HEK293 (cell line): ENCODE data around the gene GPR4.

Experiments used
- CTCF ChIA-PET: fragments of 350-600 bp; formaldehyde crosslinking; extraction: SDS; loops from one replicate; lab custom pipeline; 2021; ENCODE audit warnings: antibody characterized with exemption; lab: Yijun Ruan, JAX
- POLR2A ChIA-PET: fragments of 300-600 bp; formaldehyde crosslinking; extraction: SDS; loops from one replicate; lab custom pipeline; 2020; ENCODE audit warnings: antibody characterized with exemption, inconsistent platforms; lab: Yijun Ruan, JAX
- H3K27ac ChIP-seq: fragments of 200-500 bp; sonication (Bioruptor generic); 2 replicates; pipeline ENCODE4 v1.5.1; 2014; ENCODE audit warnings: low read depth, low read length, control low read depth, inconsistent platforms; ENCODE audit errors: extremely low read depth
- H3K36me3 ChIP-seq, 2 experiments: fragments of 200-500 bp in 1 of 2; sonication (Bioruptor generic) in 1 of 2; 1 replicate in 1 of 2; 2 replicates in 1 of 2; pipeline ENCODE4 v1.5.1; 2014 to 2017; ENCODE audit warnings: inconsistent platforms in 2 of 2, low read length in 2 of 2; ENCODE audit not compliant: control insufficient read depth in 2 of 2, insufficient read depth in 1 of 2
- H3K4me1 ChIP-seq: fragments of 200-500 bp; sonication (Bioruptor generic); 2 replicates; pipeline ENCODE4 v1.5.1; 2014; ENCODE audit warnings: mild to moderate bottlenecking, low read length, inconsistent platforms; ENCODE audit not compliant: control insufficient read depth, insufficient read depth
- H3K4me3 ChIP-seq: 2 replicates; pipeline ENCODE4 v1.5.1; 2011; ENCODE audit warnings: low read depth, mild to moderate bottlenecking, control low read depth, low read length, moderate library complexity
- H3K9me3 ChIP-seq: fragments of 200-500 bp; sonication (Bioruptor generic); 2 replicates; pipeline ENCODE4 v1.5.1; 2014; ENCODE audit warnings: low read depth, low read length, inconsistent platforms; ENCODE audit not compliant: control insufficient read depth, insufficient read depth
- KLF17 ChIP-seq: fragments of 450-650 bp; formaldehyde crosslinking; IDR thresholded peaks from 2 replicates; pipeline ENCODE4 v1.5.1; 2016; ENCODE audit warnings: missing biosample characterization, missing genetic modification characterization
- KLF7 ChIP-seq: fragments of 450-650 bp; formaldehyde crosslinking; IDR thresholded peaks from 2 replicates; pipeline ENCODE4 v1.5.1; 2016; ENCODE audit warnings: missing biosample characterization, missing genetic modification characterization, borderline replicate concordance
- REPIN1 ChIP-seq: fragments of 450-650 bp; formaldehyde crosslinking; IDR thresholded peaks from 2 replicates; pipeline ENCODE4 v1.5.1; 2017; ENCODE audit warnings: missing biosample characterization, missing genetic modification characterization, low read depth
- SETDB1 ChIP-seq: IDR thresholded peaks from one replicate; pipeline ENCODE4 v1.6.1; 2017; ENCODE audit warnings: mild to moderate bottlenecking, low read length, moderate library complexity, mixed read lengths; ENCODE audit not compliant: insufficient read length
- SP3 ChIP-seq: fragments of 450-650 bp; formaldehyde crosslinking; IDR thresholded peaks from 2 replicates; pipeline ENCODE4 v1.5.1; 2016; ENCODE audit warnings: missing biosample characterization, missing genetic modification characterization
- TCF7L2 ChIP-seq: IDR thresholded peaks from 2 replicates; pipeline ENCODE4 v1.6.1; 2011; ENCODE audit warnings: low read depth, mild to moderate bottlenecking, inconsistent platforms, low read length, moderate library complexity, borderline replicate concordance
- ZNF335 ChIP-seq: fragments of 450-650 bp; formaldehyde crosslinking; conservative IDR thresholded peaks from 2 replicates; pipeline ENCODE4 v1.5.1; 2016; ENCODE audit warnings: missing biosample characterization, missing genetic modification characterization
- ZNF362 ChIP-seq: fragments of 450-650 bp; formaldehyde crosslinking; IDR thresholded peaks from 2 replicates; pipeline ENCODE4 v1.5.1; 2016; ENCODE audit warnings: missing biosample characterization, missing genetic modification characterization
- ZNF398 ChIP-seq: fragments of 450-650 bp; formaldehyde crosslinking; IDR thresholded peaks from 2 replicates; pipeline ENCODE4 v1.5.1; 2017; ENCODE audit warnings: missing biosample characterization, missing genetic modification characterization
- ZNF449 ChIP-seq: fragments of 450-650 bp; formaldehyde crosslinking; IDR thresholded peaks from 2 replicates; pipeline ENCODE4 v1.5.1; 2017; ENCODE audit warnings: missing biosample characterization, mild to moderate bottlenecking, missing genetic modification characterization, moderate library complexity
- ZNF558 ChIP-seq: fragments of 450-650 bp; formaldehyde crosslinking; IDR thresholded peaks from 2 replicates; pipeline ENCODE4 v1.5.1; 2016; ENCODE audit warnings: missing biosample characterization, missing genetic modification characterization
- ZNF560 ChIP-seq: fragments of 450-650 bp; formaldehyde crosslinking; IDR thresholded peaks from 2 replicates; pipeline ENCODE4 v1.5.1; 2017; ENCODE audit warnings: missing biosample characterization, missing genetic modification characterization, borderline replicate concordance
- ZNF768 ChIP-seq: fragments of 450-650 bp; formaldehyde crosslinking; IDR thresholded peaks from 2 replicates; pipeline ENCODE4 v1.5.1; 2018; ENCODE audit warnings: missing biosample characterization, mild to moderate bottlenecking, missing genetic modification characterization
- ZNF791 ChIP-seq: fragments of 450-650 bp; formaldehyde crosslinking; IDR thresholded peaks from 2 replicates; pipeline ENCODE4 v1.5.1; 2016; ENCODE audit warnings: missing biosample characterization, missing genetic modification characterization
- ZNF792 ChIP-seq: fragments of 450-650 bp; formaldehyde crosslinking; IDR thresholded peaks from 2 replicates; pipeline ENCODE4 v1.5.1; 2016; ENCODE audit warnings: missing biosample characterization, missing genetic modification characterization
- TF ChIP-seq, protein P1 (sequence below): fragments of 450-650 bp; formaldehyde crosslinking; IDR thresholded peaks from 2 replicates; pipeline ENCODE4 v1.5.1; 2016; ENCODE audit warnings: missing biosample characterization, missing genetic modification characterization
- TF ChIP-seq, protein P2 (sequence below): fragments of 450-650 bp; IDR thresholded peaks from 2 replicates; pipeline ENCODE4 v1.5.1; 2018; ENCODE audit warnings: missing biosample characterization, mild to moderate bottlenecking, missing genetic modification characterization

Gene GPR4

DNA sequence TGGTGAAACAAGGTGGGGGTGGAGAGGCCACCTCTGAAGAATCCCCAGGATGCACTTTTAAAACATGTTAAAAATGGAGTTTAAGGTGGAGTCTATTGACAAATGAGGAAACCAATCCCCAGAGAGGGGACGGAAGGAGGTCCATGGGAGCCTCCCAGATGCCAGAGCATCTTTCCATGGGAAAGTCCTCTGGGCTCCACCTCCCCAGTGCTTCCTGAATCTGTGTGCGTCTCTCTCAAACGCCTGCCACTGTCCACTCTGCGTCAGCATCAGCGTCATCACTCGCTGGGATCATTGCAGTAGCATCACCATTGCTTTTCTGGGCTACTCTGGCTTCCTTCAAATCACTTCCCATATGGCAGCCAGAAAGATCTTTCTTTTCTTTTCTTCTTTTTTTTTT lies 6.2 kb downstream of the GPR4 start:
- Histone ChIP-seq H3K36me3 (no peaks in the 10 kb centered on the region), H3K9me3 (no peaks in the 10 kb centered on the region), H3K4me1 (no peaks in the 10 kb centered on the region), H3K27ac (no peak overlapping the region), H3K4me3 (no peak overlapping the region)
- TF ChIP-seq ZNF558 (tag by site-specific recombination) = no peak
- TF ChIP-seq ZNF335 (tag by site-specific recombination) = peak; percentile 52
- TF ChIP-seq ZNF792 (tag by site-specific recombination) = no peak
- no peak for TF ChIP-seq ZNF791
- TF ChIP-seq, protein P1, sequence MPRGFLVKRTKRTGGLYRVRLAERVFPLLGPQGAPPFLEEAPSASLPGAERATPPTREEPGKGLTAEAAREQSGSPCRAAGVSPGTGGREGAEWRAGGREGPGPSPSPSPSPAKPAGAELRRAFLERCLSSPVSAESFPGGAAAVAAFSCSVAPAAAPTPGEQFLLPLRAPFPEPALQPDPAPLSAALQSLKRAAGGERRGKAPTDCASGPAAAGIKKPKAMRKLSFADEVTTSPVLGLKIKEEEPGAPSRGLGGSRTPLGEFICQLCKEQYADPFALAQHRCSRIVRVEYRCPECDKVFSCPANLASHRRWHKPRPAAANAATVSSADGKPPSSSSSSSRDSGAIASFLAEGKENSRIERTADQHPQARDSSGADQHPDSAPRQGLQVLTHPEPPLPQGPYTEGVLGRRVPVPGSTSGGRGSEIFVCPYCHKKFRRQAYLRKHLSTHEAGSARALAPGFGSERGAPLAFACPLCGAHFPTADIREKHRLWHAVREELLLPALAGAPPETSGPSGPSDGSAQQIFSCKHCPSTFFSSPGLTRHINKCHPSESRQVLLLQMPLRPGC (tag by site-specific recombination) = no peak
- TF ChIP-seq KLF17 (tag by site-specific recombination) = no peak
- no peak for TF ChIP-seq SP3
- TF ChIP-seq KLF7 = no peak
- ChIA-PET POLR2A (no interaction called here), CTCF (interaction anchor here (5.3 kb wide), 1 partner anchor 46 kb away, joined by 35 read pairs; no protein-coding TSS in a partner anchor)

- POLR2A ChIA-PET = interaction anchor here (1.0 kb wide), 1 partner anchor 9 kb away, joined by 4 read pairs; no protein-coding TSS in a partner anchor
- CTCF ChIA-PET = interaction anchor here (0.7 to 5.3 kb wide), 2 partner anchors 10 to 48 kb away, joined by 3 to 35 read pairs; no protein-coding TSS in a partner anchor
- no peaks in the 10 kb centered on the region for H3K9me3 ChIP-seq
- no peak overlapping the region for H3K4me3 ChIP-seq
- no peak overlapping the region for H3K27ac ChIP-seq
- TF ChIP-seq ZNF768 (tag by site-specific recombination) (peak; percentile 83), SETDB1 (no peak), ZNF362 (0 out of 2 replicates have a peak, but pooled peaks have one; percentile 47)
- no peaks in the 10 kb centered on the region for H3K36me3 ChIP-seq
- no peaks in the 10 kb centered on the region for H3K4me1 ChIP-seq
Observed at GRCh38 chr19:45593520-45593919, 8.5 kb downstream of the GPR4 start.

DNA sequence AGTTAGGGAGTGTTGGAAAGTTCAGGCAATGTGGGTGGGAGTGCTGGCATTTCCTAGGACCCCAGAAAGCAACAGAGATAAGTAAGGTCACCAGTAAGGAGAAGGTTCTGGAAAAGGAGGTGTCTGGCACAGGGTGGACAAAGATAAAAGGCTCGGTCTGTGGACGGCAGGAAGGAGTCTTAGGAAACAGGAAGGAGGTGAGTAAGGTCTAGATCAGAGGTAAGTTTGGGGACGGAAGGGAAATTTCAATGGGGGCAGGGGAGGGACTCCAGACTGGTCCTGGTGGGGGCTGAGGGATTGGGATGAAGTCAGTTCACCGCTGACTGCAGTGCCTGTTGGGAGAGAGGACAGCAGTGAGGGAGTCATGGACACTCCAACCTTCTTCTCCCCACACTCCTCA lies 9.6 kb downstream of the GPR4 start:
- TF ChIP-seq ZNF560 (tag by site-specific recombination) = no peak
- no peak for TF ChIP-seq ZNF449 (tag by site-specific recombination)
- no peak for TF ChIP-seq TCF7L2
- TF ChIP-seq, protein P2, sequence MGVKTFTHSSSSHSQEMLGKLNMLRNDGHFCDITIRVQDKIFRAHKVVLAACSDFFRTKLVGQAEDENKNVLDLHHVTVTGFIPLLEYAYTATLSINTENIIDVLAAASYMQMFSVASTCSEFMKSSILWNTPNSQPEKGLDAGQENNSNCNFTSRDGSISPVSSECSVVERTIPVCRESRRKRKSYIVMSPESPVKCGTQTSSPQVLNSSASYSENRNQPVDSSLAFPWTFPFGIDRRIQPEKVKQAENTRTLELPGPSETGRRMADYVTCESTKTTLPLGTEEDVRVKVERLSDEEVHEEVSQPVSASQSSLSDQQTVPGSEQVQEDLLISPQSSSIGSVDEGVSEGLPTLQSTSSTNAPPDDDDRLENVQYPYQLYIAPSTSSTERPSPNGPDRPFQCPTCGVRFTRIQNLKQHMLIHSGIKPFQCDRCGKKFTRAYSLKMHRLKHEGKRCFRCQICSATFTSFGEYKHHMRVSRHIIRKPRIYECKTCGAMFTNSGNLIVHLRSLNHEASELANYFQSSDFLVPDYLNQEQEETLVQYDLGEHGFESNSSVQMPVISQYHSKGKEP (tag by site-specific recombination) = no peak
- TF ChIP-seq ZNF398 (tag by site-specific recombination) = 0 out of 2 replicates have a peak, but pooled peaks have one; percentile 8
- no peak for TF ChIP-seq REPIN1 (tag by site-specific recombination)
- TF ChIP-seq, all 188 proteins: peak for 1
- CTCF ChIA-PET = interaction anchor here (0.7 to 5.3 kb wide), 4 partner anchors 23 to 50 kb away, joined by 5 to 36 read pairs (median 20); no protein-coding TSS in a partner anchor
- Histone ChIP-seq H3K4me3 (no peak overlapping the region), H3K36me3 (no peaks in the 10 kb centered on the region), H3K9me3 (no peaks in the 10 kb centered on the region), H3K4me1 (no peaks in the 10 kb centered on the region), H3K27ac (no peak overlapping the region)
- POLR2A ChIA-PET = no interaction called here
